DOHH2 (cell line): Measurements from ENCODE around the gene TRPC1.

Experiments
- CTCF ChIP-seq: fragments of 200-600 bp; sonication (generic); IDR thresholded peaks from one replicate; pipeline ENCODE4 v1.5.1; 2014; ENCODE audit warnings: antibody characterized with exemption, mild to moderate bottlenecking, low read depth, low read length; ENCODE audit not compliant: poor library complexity, severe bottlenecking
- EZH2phosphoT487 ChIP-seq: fragments of 200-600 bp; sonication (generic); IDR thresholded peaks from 2 replicates; pipeline ENCODE4 v1.6.1; 2017; ENCODE audit warnings: borderline replicate concordance, mild to moderate bottlenecking, antibody characterized with exemption, low read length, moderate library complexity, mixed read lengths

- TF ChIP-seq CTCF (no peak), EZH2phosphoT487 (no peak)
These were observed 17.3 kb upstream of the TRPC1 start for GRCh38 chr3:142706321-142707127.
